NOMO-1 treated with DMSO at 0.1 percent for 48 hours (cell line): ENCODE data around the gene GLP2R.
A peak's percentile ranks its signal among the peaks of the same experiment; 100 is the strongest.

Source experiments
- DNase-seq: peaks from one replicate; lab custom pipeline; 2025; ENCODE audit not compliant: unreplicated experiment; lab: John Stamatoyannopoulos, UW

Gene GLP2R

GRCh38 chr17:9845306-9845705, 19.6 kb downstream of the GLP2R start:
- no peak for DNase-seq

- DNase-seq, result no peak
These were observed 24.4 kb downstream of the GLP2R start for GRCh38 chr17:9850151-9850550.

- no peak for DNase-seq
These were observed 28.5 kb downstream of the GLP2R start for GRCh38 chr17:9854255-9854654.

- no peak for DNase-seq
These were observed 29.3 kb downstream of the GLP2R start for GRCh38 chr17:9855036-9855435.

GRCh38 chr17:9859781-9860180, 34.1 kb downstream of the GLP2R start:
- DNase-seq, result no peak

GRCh38 chr17:9860851-9861250, 35.1 kb downstream of the GLP2R start:
- no peak for DNase-seq

- no peak for DNase-seq
These were observed 36.5 kb downstream of the GLP2R start for GRCh38 chr17:9862220-9862619.

GRCh38 chr17:9862949-9863348, 37.2 kb downstream of the GLP2R start:
- DNase-seq, result no peak

GRCh38 chr17:9865586-9865985, 39.9 kb downstream of the GLP2R start:
- peak; percentile 35 for DNase-seq

GRCh38 chr17:9868552-9868951, 42.8 kb downstream of the GLP2R start:
- DNase-seq, result no peak

GRCh38 chr17:9872852-9873251, 47.1 kb downstream of the GLP2R start:
- DNase-seq, result no peak

- DNase-seq, result no peak
These were observed 49.0 kb downstream of the GLP2R start for GRCh38 chr17:9874722-9875121.

- DNase-seq, result no peak
These were observed 49.7 kb downstream of the GLP2R start for GRCh38 chr17:9875441-9875840.

GRCh38 chr17:9878356-9878755, 52.6 kb downstream of the GLP2R start:
- no peak for DNase-seq

GRCh38 chr17:9878786-9879525, 53.2 kb downstream of the GLP2R start:
- DNase-seq, result peak; percentile 71

GRCh38 chr17:9880582-9880999, 54.9 kb downstream of the GLP2R start:
- DNase-seq, result no peak

GRCh38 chr17:9883451-9883850, 57.7 kb downstream of the GLP2R start:
- DNase-seq, result no peak

GRCh38 chr17:9886141-9886930, 60.6 kb downstream of the GLP2R start:
- no peak for DNase-seq

- no peak for DNase-seq
These were observed 61.8 kb downstream of the GLP2R start for GRCh38 chr17:9887508-9887907.

GRCh38 chr17:9890124-9890523, 64.4 kb downstream of the GLP2R start:
- peak; percentile 43 for DNase-seq

- no peak for DNase-seq
These were observed 67.8 kb downstream of the GLP2R start for GRCh38 chr17:9893411-9894012.

- no peak for DNase-seq
These were observed 68.5 kb downstream of the GLP2R start for GRCh38 chr17:9894231-9894630.
